Measurements from ENCODE around the gene TEX264.

Gene TEX264

GRCh38 chr3:51703068-51703760, 32.2 kb downstream of the TEX264 start:
- ATAC-seq: no peak
- TF ChIP-seq RARB (CRISPR knock-in tag; IDR thresholded peaks at IDR 0.05) (no peak), SNAI2 (CRISPR knock-in tag; IDR thresholded peaks at IDR 0.05) (no peak), CSRNP3 (CRISPR knock-in tag; IDR thresholded peaks at IDR 0.05) (no peak), ZNF565 (CRISPR knock-in tag; conservative IDR thresholded peaks at IDR 0.05; ENCODE audit: low read depth) (no peak), PPARA (CRISPR knock-in tag; IDR thresholded peaks at IDR 0.05; ENCODE audit: borderline replicate concordance) (no peak), ESRRG (CRISPR knock-in tag; IDR thresholded peaks at IDR 0.05) (no peak), ZC3H10 (CRISPR knock-in tag; IDR thresholded peaks at IDR 0.05) (no peak), TOX (CRISPR knock-in tag; IDR thresholded peaks at IDR 0.05; ENCODE audit: borderline replicate concordance) (no peak), ZNF8 (CRISPR knock-in tag; IDR thresholded peaks at IDR 0.05) (no peak), POU6F1 (CRISPR knock-in tag; IDR thresholded peaks at IDR 0.05; ENCODE audit: borderline replicate concordance, low read depth) (no peak), ARNTL (CRISPR knock-in tag; IDR thresholded peaks at IDR 0.05; ENCODE audit: borderline replicate concordance, low read depth) (no peak), PATZ1 (CRISPR knock-in tag; IDR thresholded peaks at IDR 0.05; ENCODE audit: borderline replicate concordance) (no peak), GLIS3 (CRISPR knock-in tag; IDR thresholded peaks at IDR 0.05) (no peak), BACH2 (CRISPR knock-in tag; IDR thresholded peaks at IDR 0.05; ENCODE audit: borderline replicate concordance) (no peak), CREB5 (CRISPR knock-in tag; IDR thresholded peaks at IDR 0.05; ENCODE audit: low read depth) (no peak), ZNF70 (CRISPR knock-in tag; IDR thresholded peaks at IDR 0.05) (no peak), TSHZ2 (CRISPR knock-in tag; IDR thresholded peaks at IDR 0.05) (no peak), ZFP30 (CRISPR knock-in tag; IDR thresholded peaks at IDR 0.05) (no peak), OSR1 (CRISPR knock-in tag; IDR thresholded peaks at IDR 0.05) (no peak)

- TF ChIP-seq ZC3H10 (CRISPR knock-in tag; IDR thresholded peaks at IDR 0.05): no peak
- no peak for TF ChIP-seq OSR1 (CRISPR knock-in tag; IDR thresholded peaks at IDR 0.05)
- no peak for TF ChIP-seq POU6F1 (CRISPR knock-in tag; IDR thresholded peaks at IDR 0.05; ENCODE audit: borderline replicate concordance, low read depth)
- no peak for TF ChIP-seq ZNF8 (CRISPR knock-in tag; IDR thresholded peaks at IDR 0.05)
- TF ChIP-seq BACH2 (CRISPR knock-in tag; IDR thresholded peaks at IDR 0.05; ENCODE audit: borderline replicate concordance): no peak
- TF ChIP-seq CSDC2 (CRISPR knock-in tag; IDR thresholded peaks at IDR 0.05): no peak
- no peak for TF ChIP-seq RARB (CRISPR knock-in tag; IDR thresholded peaks at IDR 0.05)
- ATAC-seq: no peak
Observed at GRCh38 chr3:51703761-51704510, 32.9 kb downstream of the TEX264 start.

Measured in SK-N-SH treated with all-trans-retinoic acid at 6 μM for 48 hours (cell line).